HG03520 (cell line): Measurements from ENCODE around the gene RANBP1.
"Not testable (repeated sequence)": the region's sequence is repeated elsewhere in the genome, so short reads cannot be mapped to it uniquely, and the experiment has no call there.

Source experiments
- ATAC-seq: cut with Tn5 transposase; IDR thresholded peaks from one replicate; pipeline ENCODE4 v1.9.1; 2021; ENCODE audit warnings: mild to moderate bottlenecking, moderate library complexity; ENCODE audit not compliant: unreplicated experiment

The RANBP1 gene

GRCh38 chr22:20115691-20116375, at the start of gene RANBP1:
RANBP1 (plus strand) TSS chr22:20116104; CDS start chr22:20116185, 81 bp downstream.
- no peak for ATAC-seq

GRCh38 chr22:20066617-20067383, 49.1 kb upstream of the RANBP1 start:
- no peak for ATAC-seq

GRCh38 chr22:20067384-20067682, 48.6 kb upstream of the RANBP1 start:
- ATAC-seq: not testable (repeated sequence)

- ATAC-seq: no peak
Measured at GRCh38 chr22:20068640-20069039, 47.3 kb upstream of the RANBP1 start.

DNA sequence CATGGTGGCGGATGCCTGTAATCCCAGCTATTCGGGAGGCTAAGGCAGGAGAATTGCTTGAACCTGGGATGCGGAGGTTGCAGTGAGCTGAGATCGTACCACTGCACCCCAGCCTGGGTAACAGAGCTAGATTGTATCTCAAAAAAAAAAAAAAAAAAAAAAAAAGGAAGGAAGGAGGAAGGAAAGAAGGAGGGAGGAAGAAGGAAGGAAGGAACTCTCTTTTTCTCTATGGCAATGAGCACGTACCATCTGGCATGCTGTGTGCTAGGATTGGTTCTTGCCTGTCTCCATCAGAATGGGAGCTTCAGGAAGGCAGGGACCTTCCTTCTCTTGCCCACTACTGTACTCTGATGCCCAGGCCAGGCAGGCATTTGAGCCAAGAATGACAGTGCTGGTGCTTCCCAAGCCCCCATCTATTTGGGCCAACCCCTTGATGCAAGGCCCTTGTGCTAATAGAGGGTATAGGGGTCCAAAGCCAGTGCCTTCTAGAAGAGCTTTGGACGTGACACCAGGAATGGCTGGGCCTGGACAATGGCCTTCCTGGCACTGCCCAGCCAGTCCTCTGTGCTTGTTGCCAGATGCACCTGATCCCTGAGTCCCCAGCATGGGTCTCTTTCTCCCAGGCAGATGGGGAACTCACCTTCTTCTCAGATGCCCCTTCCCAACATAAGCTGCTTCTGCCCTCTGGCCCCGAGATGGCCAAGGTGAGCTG, 46.4 kb upstream of the RANBP1 start:
- ATAC-seq: no peak

GRCh38 chr22:20071524-20071972, 44.4 kb upstream of the RANBP1 start:
- ATAC-seq: no peak

DNA sequence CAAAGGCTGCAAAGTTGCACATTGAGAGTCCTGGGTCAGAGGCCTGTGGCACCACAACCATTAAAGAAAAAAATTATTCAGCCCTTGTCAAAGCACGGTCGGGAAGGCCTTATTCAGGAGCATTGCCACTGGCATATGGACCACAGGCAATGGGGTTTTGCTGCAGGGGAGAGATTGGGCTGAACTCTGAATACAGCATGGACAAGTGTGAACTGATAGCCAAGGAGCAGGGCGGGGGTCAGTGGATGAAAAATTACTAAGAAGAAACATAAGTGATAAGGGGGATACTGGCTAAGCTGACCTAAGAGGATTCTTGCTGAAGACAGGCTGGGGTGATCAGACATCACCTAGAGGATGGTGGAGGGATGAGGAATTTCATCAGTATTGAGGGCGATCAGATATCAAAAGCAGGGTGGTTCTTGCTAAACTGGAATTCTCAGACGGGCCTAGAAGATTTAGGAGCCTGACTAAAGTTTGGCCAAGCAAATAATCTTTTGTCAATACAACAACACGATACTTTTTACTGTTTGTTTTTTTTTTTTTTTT, 39.2 kb upstream of the RANBP1 start:
- ATAC-seq: no peak

GRCh38 chr22:20079745-20080444, 36.0 kb upstream of the RANBP1 start, which contains the start of gene DGCR8:
DGCR8 (plus strand) TSS chr22:20080241; CDS start chr22:20085964, 5,723 bp downstream.
- ATAC-seq: peak; percentile 79

DNA sequence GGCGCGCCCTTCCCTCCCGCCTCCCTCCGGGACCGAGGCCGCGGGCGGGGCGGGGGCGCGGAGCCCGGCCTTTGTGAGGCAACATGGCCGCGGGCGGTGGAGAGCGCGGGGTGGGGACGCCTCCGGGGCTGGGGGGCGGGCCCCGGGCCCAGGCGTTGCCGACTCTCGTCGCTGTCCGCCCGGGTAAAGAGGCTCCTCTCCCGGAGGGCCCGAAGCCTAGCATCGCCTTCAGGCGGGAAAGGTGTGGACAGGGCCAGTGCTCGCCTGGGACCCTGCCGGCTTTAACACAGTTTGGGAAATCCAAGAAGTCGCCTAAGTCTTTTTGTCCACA, 35.5 kb upstream of the RANBP1 start:
- ATAC-seq: peak; percentile 38

- no peak for ATAC-seq
Measured at GRCh38 chr22:20080776-20081654, 34.9 kb upstream of the RANBP1 start.

DNA sequence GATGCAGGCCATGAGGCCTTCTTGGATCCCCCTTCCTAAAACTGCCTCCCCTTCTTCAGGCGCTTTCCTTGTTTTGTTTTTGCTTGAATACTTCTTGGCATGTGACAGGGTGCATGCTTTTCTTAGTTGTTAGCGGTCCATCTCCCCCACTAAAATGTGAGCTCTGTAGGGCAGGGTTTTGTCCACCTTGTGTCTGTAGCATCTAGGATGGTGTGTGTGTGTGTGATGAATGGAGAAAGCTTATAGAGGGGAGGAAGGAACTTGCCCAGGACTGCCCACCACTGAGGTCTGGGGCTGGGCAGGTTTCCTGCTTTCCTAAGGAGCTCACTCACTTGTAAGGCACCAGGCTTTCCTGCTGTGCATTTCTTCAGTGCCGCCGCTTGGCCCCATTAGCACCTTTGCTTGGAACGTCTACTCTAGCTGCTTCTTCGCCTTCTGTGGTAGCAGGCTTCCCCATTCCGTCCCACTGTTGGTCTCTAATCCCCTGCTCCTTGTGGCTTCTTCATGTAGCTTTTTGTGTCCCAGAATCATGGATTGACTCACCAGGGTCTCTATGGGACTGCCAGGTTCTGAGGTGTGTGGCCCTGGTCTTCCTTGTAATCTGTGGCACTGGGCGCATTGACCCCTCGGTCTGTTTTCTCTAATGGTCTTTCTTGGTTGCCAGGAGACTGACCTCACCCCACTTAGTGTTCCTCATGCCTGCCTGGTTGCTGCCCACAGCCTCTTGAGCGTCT, 32.6 kb upstream of the RANBP1 start:
- ATAC-seq: no peak

- no peak for ATAC-seq
Measured at GRCh38 chr22:20083891-20084546, 31.9 kb upstream of the RANBP1 start.

- no peak for ATAC-seq
Measured at GRCh38 chr22:20084547-20085413, 31.1 kb upstream of the RANBP1 start.

GRCh38 chr22:20085651-20086050, 30.3 kb upstream of the RANBP1 start:
- no peak for ATAC-seq

GRCh38 chr22:20086101-20086599, 29.8 kb upstream of the RANBP1 start:
- ATAC-seq: no peak

DNA sequence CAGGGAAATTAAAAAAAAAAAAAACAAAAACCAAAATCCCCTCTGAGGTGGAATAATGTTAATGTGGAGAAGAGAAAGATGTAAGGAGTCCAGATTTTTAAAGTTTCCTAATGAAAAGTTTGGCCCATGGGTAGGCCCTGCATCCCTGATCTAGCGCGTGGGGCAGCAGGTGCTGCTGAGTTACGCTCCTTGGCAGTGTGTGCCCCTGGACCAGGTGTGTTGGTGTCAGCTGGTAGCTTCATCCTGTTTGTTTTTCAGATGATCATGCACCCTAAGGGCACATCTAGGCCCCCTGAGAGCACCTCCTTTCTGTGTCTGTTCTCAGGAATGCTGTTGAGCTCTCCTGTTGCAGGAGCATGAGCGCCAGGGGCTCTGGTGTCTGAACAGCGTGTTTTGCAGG, 29.1 kb upstream of the RANBP1 start:
- no peak for ATAC-seq
